Globus pallidus (tissue), 1 donor: ENCODE data around the gene TXN2.
A peak's percentile ranks its signal among the peaks of the same experiment; 100 is the strongest.
"Not testable (repeated sequence)": the region's sequence is repeated elsewhere in the genome, so short reads cannot be mapped to it uniquely, and the experiment has no call there.

Source experiments
- DNase-seq: peaks from one replicate; pipeline ENCODE4 v3.0.0-alpha.2; 2015; ENCODE audit warnings: low spot score

The TXN2 gene

DNA sequence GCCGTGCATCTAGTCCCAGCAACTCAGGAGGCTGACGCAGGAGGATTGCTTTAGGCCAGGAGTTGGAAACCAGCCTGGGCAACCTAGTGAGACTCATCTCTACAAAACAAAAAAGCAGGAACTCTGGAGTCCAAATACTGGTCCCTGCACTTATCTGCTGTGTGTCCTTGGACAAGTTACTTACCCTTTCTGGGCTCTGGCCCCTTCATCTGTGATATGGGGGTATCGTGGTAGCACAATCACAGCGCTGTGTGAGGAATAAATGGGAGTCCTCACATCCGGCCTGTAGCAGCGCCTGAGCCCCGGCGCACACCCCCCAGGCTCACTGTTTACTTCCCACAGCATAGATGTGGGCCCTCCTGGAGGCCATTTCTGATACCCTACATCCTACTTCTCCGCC is 49.5 kb downstream of the TXN2 start:
- no peak for DNase-seq

DNA sequence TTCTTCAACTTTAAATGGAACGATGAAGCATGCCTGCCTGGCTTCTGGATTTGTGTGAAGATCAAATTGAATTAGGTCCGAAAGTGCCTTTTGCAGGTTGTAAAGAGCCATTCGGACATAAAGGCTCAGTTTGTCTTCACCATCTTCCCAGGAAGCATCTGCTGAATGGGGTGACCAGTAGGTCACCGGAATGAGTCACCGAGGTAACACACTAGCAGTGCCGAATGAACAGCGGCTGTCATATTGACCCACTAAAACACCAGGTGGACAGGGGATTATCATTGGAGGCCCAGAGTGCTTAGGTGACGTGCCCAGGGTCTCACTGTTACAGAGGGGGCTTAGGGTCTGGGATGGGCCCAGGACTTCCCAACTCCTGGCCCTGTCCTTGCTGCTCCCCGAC is 50.6 kb downstream of the TXN2 start:
- DNase-seq, result no peak

DNA sequence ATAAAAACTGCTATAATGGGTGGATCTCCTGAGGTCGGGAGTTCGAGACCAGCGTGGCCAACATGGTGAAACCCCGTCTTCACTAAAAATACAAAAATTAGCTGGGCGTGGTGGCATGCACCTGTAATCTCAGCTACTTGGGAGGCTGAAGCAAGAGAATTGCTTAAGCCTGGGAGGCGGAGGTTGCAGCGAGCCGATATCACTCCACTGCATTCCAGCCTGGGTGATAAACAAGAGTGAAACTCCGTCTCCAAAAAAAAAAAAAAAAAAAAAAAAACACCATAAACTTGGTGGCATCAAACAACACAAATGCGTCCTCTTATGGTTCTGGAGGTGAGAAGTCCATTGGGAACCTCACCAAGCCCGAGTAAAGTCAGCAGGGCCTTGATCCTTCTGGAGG is 53.5 kb downstream of the TXN2 start:
- not testable (repeated sequence) for DNase-seq

DNA sequence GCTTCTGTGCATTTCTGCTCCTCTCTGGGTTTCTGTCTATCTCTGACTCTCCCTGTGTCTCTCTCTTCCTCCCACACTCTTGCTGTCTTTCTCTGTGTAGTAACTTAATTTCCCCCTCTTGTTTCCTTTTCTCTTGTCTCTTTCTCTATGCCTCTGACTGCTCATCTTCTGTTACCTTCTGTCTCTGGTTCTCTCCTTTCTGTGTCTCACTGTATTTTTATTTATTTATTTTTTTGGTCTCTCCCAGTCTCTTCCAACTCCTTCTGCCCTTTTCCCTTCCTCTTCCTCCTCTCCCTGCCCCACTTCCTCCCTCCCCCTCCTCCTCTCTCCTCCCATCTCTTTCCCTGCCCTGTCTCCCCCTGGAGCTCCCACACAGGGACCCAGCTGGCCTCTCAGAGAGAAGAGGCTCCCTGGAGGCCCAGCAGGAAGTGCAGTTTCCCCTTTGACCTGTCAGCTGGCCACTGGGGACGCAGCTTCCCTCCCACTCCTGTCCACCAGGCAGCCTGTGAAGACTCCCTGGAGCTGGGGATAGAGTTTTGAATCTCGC is 55.4 kb downstream of the TXN2 start:
- no peak for DNase-seq

DNA sequence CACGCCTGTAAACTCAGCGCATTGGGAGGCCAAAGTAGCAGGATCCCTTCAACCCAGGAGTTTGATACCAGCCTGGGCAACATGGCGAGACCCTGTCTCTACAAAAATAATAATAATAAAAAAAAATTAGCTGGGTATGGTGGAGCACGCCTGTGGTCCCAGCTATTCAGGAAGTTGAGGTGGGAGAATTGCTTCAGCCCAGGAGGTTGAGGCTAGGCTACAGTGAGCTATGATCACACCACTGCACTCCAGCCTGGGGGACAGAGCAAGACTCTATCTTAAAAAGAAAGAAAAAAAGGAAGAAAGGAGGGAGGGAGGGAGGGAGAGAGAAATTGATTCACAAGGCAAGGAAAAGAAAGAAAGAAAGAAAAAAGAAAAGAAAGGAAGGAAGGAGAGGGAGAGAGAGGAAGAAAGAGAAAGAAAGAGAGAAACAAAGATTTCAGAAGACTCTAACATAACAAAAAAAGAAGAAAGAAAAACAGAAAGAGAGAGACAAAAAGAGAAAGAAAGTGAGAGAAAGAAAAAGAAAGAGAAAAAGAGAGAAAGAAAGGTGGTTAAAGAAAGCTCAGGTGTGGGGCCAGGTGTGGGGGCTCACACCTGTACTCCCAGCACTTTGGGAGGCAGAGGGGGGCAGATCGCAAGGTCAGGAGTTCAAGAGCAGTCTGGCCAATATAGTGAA is 56.4 kb downstream of the TXN2 start:
- DNase-seq, result no peak

DNA sequence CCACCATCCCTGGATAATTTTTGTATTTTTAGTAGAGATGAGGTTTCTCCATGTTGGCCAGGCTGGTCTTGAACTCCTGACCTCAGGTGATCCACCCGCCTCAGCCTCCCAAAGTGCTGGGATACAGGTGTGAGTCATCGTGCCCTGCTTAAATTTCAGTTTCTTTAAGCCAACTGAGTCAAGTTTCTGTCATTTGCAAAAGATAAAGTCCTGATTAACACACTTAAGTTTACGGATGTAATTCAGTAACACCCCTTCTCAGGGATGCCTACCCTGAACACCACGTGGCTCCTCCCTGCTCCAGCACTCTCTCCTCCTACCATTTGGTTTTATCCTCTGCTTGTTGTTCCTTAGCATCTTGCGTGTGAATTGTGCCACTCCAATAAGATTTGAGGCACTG is 57.0 kb downstream of the TXN2 start:
- not testable (repeated sequence) for DNase-seq

DNA sequence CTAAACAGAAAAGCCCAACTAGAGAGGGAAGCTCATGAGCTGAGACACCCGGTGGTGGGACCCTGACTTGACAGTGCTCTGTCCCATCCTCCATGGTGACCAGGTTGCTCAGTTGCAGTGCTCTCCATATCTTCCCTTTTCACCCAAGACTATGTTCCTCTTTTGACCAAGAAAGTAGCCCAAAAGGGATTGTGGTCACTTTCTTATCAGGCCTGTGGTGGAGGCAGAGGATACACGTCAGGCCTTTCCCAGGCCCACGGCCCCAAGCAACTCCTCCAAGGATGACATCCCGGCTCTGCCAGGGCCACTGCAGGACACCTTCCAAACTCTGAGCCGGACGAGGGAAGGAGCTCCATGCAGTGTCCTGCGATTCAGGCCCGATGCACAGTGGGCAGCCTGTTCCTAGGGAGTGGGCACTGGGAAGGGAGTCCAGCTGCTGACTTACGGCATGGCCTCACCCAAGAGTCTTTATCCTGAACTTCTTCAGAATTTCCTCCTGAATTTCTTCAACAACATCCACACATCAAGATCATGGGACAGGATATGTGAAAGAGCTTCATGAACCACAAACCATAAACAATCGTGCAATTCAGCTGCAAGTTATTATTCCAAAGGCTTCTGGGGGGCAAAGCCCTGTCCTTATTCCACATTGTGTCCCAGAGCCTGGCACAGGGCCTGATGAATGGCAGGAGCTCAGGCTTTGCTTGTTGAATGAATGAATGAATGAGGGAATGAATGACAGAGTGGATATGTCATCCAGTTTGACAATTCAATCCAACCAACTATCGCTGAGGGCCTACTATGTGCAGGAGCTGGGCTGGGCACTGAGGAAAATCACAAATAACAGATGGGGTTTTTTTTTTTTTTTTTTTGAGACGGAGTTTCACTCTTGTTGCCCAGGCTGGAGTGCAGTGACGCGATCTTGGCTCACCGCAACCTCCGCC is 57.7 kb downstream of the TXN2 start:
- no peak for DNase-seq

DNA sequence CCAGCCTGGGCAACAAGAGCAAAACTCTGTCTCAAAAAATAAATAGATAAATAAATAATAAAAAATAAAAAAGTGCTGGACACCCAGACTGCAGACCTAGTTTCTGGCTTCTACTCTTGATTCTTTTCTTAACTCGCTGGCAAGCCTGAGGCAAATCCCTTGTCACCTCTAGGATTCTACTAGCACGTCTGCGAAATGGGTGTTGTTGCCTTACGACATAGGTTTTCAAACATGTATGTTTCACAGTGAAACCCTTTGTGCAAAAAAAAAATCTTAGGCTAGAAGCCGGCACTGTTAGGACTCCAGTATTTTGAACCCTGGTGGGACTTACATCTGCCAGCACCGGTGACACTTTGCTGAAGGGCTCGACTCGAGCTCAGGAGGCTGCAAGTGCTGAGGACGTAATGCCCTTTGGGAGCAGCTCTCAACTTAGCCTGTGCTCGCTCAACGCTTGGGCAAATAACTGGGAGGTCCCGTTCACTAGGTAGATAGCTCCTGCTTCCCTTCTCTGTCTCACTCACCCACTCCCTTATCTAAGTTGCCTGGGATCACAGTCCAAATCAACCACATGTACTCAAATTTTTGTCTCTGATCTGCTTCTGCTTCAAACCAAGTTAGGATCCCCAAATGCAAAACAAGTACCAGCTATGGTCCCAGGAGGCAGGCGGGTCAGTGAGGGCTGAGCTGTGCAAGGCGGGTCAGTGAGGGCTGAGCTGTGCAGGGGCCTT is 59.0 kb downstream of the TXN2 start:
- DNase-seq, result no peak

DNA sequence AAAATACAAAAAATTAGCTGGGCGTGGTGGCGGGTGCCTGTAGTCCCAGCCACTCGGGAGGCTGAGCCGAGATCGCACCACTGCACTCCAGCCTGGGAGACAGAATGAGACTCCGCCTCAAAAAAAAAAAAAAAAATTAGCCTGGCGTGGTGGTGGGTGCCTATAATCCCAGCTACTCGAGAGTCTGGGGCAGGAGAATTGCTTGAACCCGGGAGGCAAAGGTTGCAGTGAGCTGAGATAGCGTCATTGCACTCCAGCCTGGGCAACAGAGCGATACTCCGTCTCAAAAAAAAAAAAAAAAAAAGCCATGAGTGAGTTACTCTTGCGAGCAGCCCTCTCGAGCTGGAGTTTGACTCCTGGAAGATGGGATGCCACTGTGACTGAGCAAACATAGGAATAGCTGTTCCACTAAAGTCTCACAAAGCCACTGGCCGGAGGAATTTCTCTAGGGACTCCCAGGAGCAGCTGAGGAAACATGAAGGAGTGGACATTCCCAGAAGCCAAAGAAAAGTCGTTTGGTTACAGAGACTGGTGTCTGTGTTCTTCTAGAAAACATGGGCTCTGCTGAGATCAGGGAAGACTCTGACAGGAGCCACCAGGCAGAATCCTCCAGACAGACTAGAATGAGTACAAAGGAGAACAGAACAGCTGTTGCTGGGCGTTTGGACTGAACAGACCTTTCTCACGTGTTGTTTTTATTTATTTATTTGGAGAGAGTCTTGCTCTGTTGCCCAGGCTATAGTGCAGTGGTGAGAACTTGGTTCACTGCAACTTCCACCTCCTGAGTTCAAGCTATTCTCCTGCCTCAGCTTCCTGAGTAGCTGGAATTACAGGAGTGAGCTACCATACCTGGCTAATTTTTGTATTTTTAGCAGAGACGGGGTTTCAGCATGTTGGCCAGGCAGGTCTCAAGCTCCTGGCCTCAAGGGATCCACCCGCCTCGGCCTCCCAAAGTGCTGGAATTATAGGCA is 61.2 kb downstream of the TXN2 start:
- no peak for DNase-seq

DNA sequence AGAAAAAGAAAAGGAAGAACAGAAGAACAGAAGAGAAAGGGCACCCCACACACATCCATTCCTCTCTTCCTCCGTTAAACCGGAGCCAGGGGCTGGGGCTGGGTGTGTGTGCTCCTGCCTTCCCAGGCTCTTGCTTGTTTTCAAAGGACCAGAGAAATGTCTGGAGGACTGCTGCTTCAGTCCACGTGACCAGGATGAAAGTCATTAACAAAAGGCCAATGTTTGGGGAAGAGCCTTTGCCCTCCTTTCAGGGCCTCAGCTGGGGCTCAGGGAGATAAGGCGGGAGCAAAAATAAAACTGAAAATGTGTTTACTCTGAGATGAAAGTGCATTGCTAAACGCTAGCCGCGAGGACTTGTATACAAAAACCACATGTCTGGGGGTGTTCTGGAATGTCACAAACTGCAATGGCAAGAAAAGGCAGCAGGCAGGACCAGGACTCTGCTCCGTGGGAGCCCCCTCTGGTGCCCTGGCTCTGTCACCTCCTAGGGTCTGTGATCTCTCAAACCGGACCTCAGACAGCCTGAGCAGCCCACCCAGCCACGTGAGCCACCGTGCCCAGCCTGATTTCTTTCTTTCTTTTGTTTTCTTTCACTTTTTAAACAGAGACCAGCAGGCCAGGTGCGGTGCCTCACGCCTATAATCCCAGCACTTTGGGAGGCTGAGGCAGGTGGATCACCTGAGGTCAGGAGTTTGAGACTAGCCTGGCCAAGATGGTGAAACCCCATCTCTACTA is 62.1 kb downstream of the TXN2 start:
- DNase-seq, result peak; percentile 72

DNA sequence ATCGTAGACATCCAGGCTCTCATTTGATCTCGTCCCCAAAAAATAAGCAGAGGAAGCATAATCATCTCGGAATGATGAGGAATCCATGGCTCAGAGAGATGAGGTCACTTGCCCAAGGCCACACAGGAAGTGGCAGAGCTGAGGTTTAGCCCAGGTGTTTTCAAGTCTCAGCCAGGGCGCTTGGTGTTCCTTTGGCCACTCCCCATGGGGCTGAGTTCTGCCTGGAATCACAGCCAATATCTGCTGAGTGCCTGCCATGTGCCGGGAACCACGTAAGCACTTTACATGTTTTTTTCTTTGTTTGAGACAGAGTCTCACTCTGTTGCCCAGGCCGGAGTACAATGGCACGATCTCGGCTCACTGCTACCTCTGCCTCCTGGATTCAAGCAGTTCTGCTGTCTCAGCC is 64.2 kb downstream of the TXN2 start:
- no peak for DNase-seq
